Loucy (cell line): ENCODE results near the gene ELP2.

Experiments used
- CTCF ChIP-seq: fragments of 200-600 bp; sonication (generic); conservative IDR thresholded peaks from 2 replicates; pipeline ENCODE4 v1.5.1; 2014; ENCODE audit warnings: mild to moderate bottlenecking, antibody characterized with exemption, low read length
- EZH2phosphoT487 ChIP-seq: fragments of 200-600 bp; IDR thresholded peaks from 2 replicates; pipeline ENCODE4 v1.6.1; 2018; ENCODE audit warnings: antibody characterized with exemption, mild to moderate bottlenecking, moderate library complexity, borderline replicate concordance

DNA sequence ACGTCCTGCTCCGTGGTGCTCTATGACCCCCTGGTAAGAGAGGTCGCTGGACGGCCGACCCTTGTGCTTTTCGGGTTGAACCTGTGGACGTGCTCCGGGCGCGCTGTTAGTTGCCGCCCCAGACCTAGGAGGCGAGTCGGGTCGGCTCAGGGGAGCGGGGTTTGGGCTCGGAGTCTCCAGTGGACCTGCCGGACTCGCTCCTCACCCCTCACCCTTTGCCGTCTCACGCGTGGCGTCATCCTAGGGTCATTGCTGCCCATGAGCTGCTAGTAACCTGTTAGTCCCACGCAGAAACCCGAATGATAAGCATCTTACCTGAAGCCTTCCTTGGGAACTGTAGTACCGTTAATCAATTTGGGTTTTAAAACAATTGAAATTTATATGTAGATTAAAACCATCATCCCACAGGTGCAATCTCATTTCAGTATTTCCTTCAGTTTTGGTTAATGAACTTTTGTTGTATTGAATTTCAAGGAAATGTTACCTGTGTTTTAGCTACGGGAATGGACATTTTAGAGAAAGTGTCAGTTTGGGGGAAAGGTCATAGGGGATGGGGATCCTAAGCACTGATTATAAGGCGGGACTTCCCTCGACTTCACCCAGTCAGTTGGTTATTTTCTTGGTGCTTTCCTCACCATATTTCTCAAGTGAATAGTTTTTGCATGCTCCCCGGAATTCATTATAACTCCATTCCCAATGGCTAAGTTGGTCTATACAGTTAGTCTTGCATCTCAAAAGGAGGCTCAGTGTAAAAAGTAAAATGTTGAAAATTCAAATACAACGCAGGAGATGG is 536 bp downstream of the ELP2 start:
- no peak for TF ChIP-seq CTCF
- no peak for TF ChIP-seq EZH2phosphoT487
